PFSK-1 (cell line): ENCODE results near the gene TRIM44.

Source experiments
- FOXP2 ChIP-seq: optimal IDR thresholded peaks from 2 replicates; pipeline ENCODE3; 2011; ENCODE audit warnings: borderline replicate concordance, control low read depth, inconsistent platforms; ENCODE audit not compliant: insufficient read depth; ENCODE audit errors: extremely low read length, extremely low read depth
- POLR2AphosphoS5 ChIP-seq: IDR thresholded peaks from 2 replicates; pipeline ENCODE4 v1.6.1; 2012; ENCODE audit warnings: low read depth, mild to moderate bottlenecking, control low read depth, low read length, moderate library complexity
- REST ChIP-seq, 2 experiments: IDR thresholded peaks; 2 replicates each; pipeline versions ENCODE4 v1.6.1 to v1.8.0; 2011 to 2012; ENCODE audit warnings: low read depth in 2 of 2, low read length in 2 of 2, control low read depth in 1 of 2, inconsistent platforms in 1 of 2, mild to moderate bottlenecking in 1 of 2, moderate library complexity in 1 of 2; ENCODE audit not compliant: insufficient read depth in 1 of 2
- SIN3A ChIP-seq: IDR thresholded peaks from 2 replicates; pipeline ENCODE4 v1.6.1; 2012; ENCODE audit warnings: mild to moderate bottlenecking, low read length, moderate library complexity, borderline replicate concordance; ENCODE audit not compliant: insufficient read depth
- TAF1 ChIP-seq: IDR thresholded peaks from 2 replicates; pipeline ENCODE4 v1.6.1; 2012; ENCODE audit warnings: low read length, control low read depth, borderline replicate concordance; ENCODE audit not compliant: insufficient read depth

- TF ChIP-seq REST (IDR thresholded peaks at IDR 0.05; ENCODE audit: insufficient read depth in 1 of 2, low read depth in 2 of 2, low read length in 2 of 2) (no peak), POLR2AphosphoS5 (no peak), TAF1 (no peak), SIN3A (no peak), FOXP2 (no peak)
These were observed 72.8 kb downstream of the TRIM44 start for GRCh38 chr11:35735411-35735810.
